GM23338 (cell line): ENCODE results near the gene TFEB. TPM values are rescaled to one million over a fixed set of nuclear protein-coding genes. Genes with fewer than 3 reads are reported as not detected.

ENCODE experiments used
- ATAC-seq: fragments of 200-7000 bp; cut with Tn5 transposase; 3 replicates; pipeline ENCODE4 v1.9.1; 2020
- DNase-seq: peaks from one replicate; pipeline ENCODE4 v3.0.0-alpha.2; 2015; ENCODE audit warnings: low spot score
- H2AFZ ChIP-seq: fragments of 200-600 bp; sonication (generic); 2 replicates; pipeline ENCODE4 v1.8.0; 2016; ENCODE audit warnings: antibody characterized with exemption, mild to moderate bottlenecking, moderate library complexity
- H3F3A ChIP-seq: fragments of 200-600 bp; sonication (generic); replicated peaks from 2 replicates; pipeline ENCODE4 v1.8.0; 2017; ENCODE audit warnings: antibody characterized with exemption, mixed run types, low read depth
- H3K27ac ChIP-seq: fragments of 200-600 bp; sonication (generic); 2 replicates; pipeline ENCODE4 v1.6.1; 2016; ENCODE audit warnings: low read depth
- H3K27me3 ChIP-seq: fragments of 200-600 bp; sonication (generic); 2 replicates; pipeline ENCODE4 v1.8.0; 2016; ENCODE audit warnings: mild to moderate bottlenecking, mixed run types, moderate library complexity; ENCODE audit not compliant: insufficient read depth
- H3K36me3 ChIP-seq: fragments of 200-600 bp; sonication (generic); 2 replicates; pipeline ENCODE4 v1.8.0; 2016; ENCODE audit warnings: mild to moderate bottlenecking; ENCODE audit not compliant: insufficient read depth
- H3K4me1 ChIP-seq: fragments of 200-600 bp; sonication (generic); 2 replicates; pipeline ENCODE4 v1.8.0; 2016; ENCODE audit warnings: mild to moderate bottlenecking, moderate library complexity; ENCODE audit not compliant: insufficient read depth
- H3K4me2 ChIP-seq: fragments of 200-600 bp; sonication (generic); 2 replicates; pipeline ENCODE4 v1.7.1; 2017; ENCODE audit warnings: mixed run types
- H3K4me3 ChIP-seq: fragments of 200-600 bp; sonication (generic); 2 replicates; pipeline ENCODE4 v1.6.1; 2016; ENCODE audit warnings: mixed run types
- H3K79me2 ChIP-seq: fragments of 200-600 bp; sonication (generic); replicated peaks from 2 replicates; pipeline ENCODE4 v1.8.0; 2017; ENCODE audit warnings: mild to moderate bottlenecking; ENCODE audit not compliant: insufficient read depth
- H3K9me2 ChIP-seq: fragments of 200-600 bp; sonication (generic); 2 replicates; pipeline ENCODE4 v1.8.0; 2017; ENCODE audit not compliant: insufficient read depth
- H4K20me1 ChIP-seq: fragments of 200-600 bp; sonication (generic); replicated peaks from 2 replicates; pipeline ENCODE4 v1.8.0; 2017; ENCODE audit warnings: mild to moderate bottlenecking; ENCODE audit not compliant: insufficient read depth
- H3K27ac Mint-ChIP-seq: 2 replicates; pipeline ENCODE4 v1.8.0; 2020; ENCODE audit warnings: inconsistent platforms, mild to moderate bottlenecking, moderate library complexity, mixed read lengths
- H3K27me3 Mint-ChIP-seq: 3 replicates; pipeline ENCODE4 v1.8.0; 2022; ENCODE audit warnings: low read depth, mild to moderate bottlenecking, moderate library complexity, mixed read lengths, inconsistent platforms; ENCODE audit not compliant: insufficient read depth, poor library complexity
- H3K36me3 Mint-ChIP-seq: 3 replicates; pipeline ENCODE4 v1.8.0; 2021; ENCODE audit warnings: low read depth, mild to moderate bottlenecking, inconsistent platforms, moderate library complexity, mixed read lengths
- H3K4me1 Mint-ChIP-seq: 3 replicates; pipeline ENCODE4 v1.8.0; 2020; ENCODE audit warnings: mild to moderate bottlenecking, inconsistent platforms, mixed read lengths
- H3K4me3 Mint-ChIP-seq: 3 replicates; pipeline ENCODE4 v1.8.0; 2021; ENCODE audit warnings: moderate library complexity, mild to moderate bottlenecking, inconsistent platforms, mixed read lengths
- H3K9me3 Mint-ChIP-seq: 3 replicates; pipeline ENCODE4 v1.8.0; 2020; ENCODE audit warnings: moderate library complexity, mild to moderate bottlenecking, inconsistent platforms, mixed read lengths
- CREB1 ChIP-seq: fragments of 250-450 bp; sonication (Bioruptor Pico); IDR thresholded peaks from 2 replicates; pipeline ENCODE4 v1.5.0; 2020; ENCODE audit warnings: low read depth, mild to moderate bottlenecking, moderate library complexity
- ETS1 ChIP-seq: IDR thresholded peaks from 2 replicates; pipeline ENCODE4 v1.6.1; 2016; ENCODE audit warnings: antibody characterized with exemption
- EZH2 ChIP-seq: fragments of 200-600 bp; sonication (generic); IDR thresholded peaks from one replicate; pipeline ENCODE4 v1.8.0; 2017; ENCODE audit warnings: antibody characterized with exemption, mild to moderate bottlenecking, low read depth; ENCODE audit not compliant: unreplicated experiment
- EZH2phosphoT487 ChIP-seq: fragments of 200-600 bp; sonication (generic); IDR thresholded peaks from one replicate; pipeline ENCODE4 v1.8.1; 2018; ENCODE audit warnings: antibody characterized with exemption; ENCODE audit not compliant: unreplicated experiment
- JUNB ChIP-seq: IDR thresholded peaks from one replicate; pipeline ENCODE4 v1.6.1; 2016; ENCODE audit warnings: antibody characterized with exemption; ENCODE audit not compliant: unreplicated experiment
- REST ChIP-seq: IDR thresholded peaks from one replicate; pipeline ENCODE4 v1.6.1; 2018; ENCODE audit warnings: antibody characterized with exemption; ENCODE audit not compliant: unreplicated experiment
- STAT1 ChIP-seq: IDR thresholded peaks from one replicate; pipeline ENCODE4 v1.6.1; 2016; ENCODE audit warnings: antibody characterized with exemption; ENCODE audit not compliant: unreplicated experiment
- ZNF331 ChIP-seq: fragments of 250-450 bp; sonication (Bioruptor Pico); IDR thresholded peaks from 2 replicates; pipeline ENCODE4 v1.5.0; 2020; ENCODE audit warnings: low read depth, mild to moderate bottlenecking, moderate library complexity
- ZNF462 ChIP-seq: fragments of 250-450 bp; sonication (Bioruptor Pico); IDR thresholded peaks from 2 replicates; pipeline ENCODE4 v1.5.0; 2020; ENCODE audit warnings: mild to moderate bottlenecking, moderate library complexity
- polyA plus RNA-seq: library from polyadenylated mRNA; unstranded; fragments of >200 nt; fragmentation: Nextera tagmentation; extraction: Ambion mirVana; gene quantifications from 2 replicates; pipeline ENCODE4 v1.2.1, GENCODE V29; 2016
- total RNA-seq: library from RNA; depleted of rRNA; stranded (reverse); fragments of >200 nt; shearing (Covaris generic); gene quantifications from 2 replicates; pipeline ENCODE4 v1.2.3, GENCODE V29; 2014

Gene TFEB
- total and polyA plus RNA-seq, 2 experiments from 2014 or later: 1.3 to 4.3 TPM

- TF ChIP-seq REST (no peak), ZNF331 (CRISPR knock-in tag) (no peak), JUNB (no peak), EZH2phosphoT487 (no peak), CREB1 (CRISPR knock-in tag) (no peak), EZH2 (no peak), ETS1 (no peak), STAT1 (no peak)
These were observed 44.7 kb downstream of the TFEB start (continued) for GRCh38 chr6:41690541-41691330.

GRCh38 chr6:41689171-41690008, 46.0 kb downstream of the TFEB start:
- Histone ChIP-seq H3K4me1 (peaks cover 7% of the 10 kb centered on the region), H3K9me2 (no peaks in the 10 kb centered on the region), H3F3A (no peaks in the 10 kb centered on the region), H4K20me1 (no peaks in the 10 kb centered on the region), H3K79me2 (no peaks in the 10 kb centered on the region), H3K36me3 (no peaks in the 10 kb centered on the region), H2AFZ (no peak overlapping the region), H3K27me3 (no peaks in the 10 kb centered on the region), H3K27ac (no peak overlapping the region), H3K4me3 (no peak overlapping the region), H3K4me2 (no peak overlapping the region)
- H3K27me3 Mint-ChIP-seq: peaks cover 11% of the 10 kb centered on the region
- ATAC-seq: no peak
- H3K27ac Mint-ChIP-seq: no peak overlapping the region
- H3K4me1 Mint-ChIP-seq: peaks cover 19% of the 10 kb centered on the region
- H3K9me3 Mint-ChIP-seq: no peaks in the 10 kb centered on the region
- no peaks in the 10 kb centered on the region for H3K36me3 Mint-ChIP-seq
- no peak for DNase-seq
- H3K4me3 Mint-ChIP-seq: no peak overlapping the region
- TF ChIP-seq ZNF462 (CRISPR knock-in tag) (no peak), ETS1 (no peak), STAT1 (no peak)
